HG03354 (cell line): Measurements from ENCODE around the gene ITGAL.
"Not testable (repeated sequence)": the region's sequence is repeated elsewhere in the genome, so short reads cannot be mapped to it uniquely, and the experiment has no call there.

ENCODE experiments used
- ATAC-seq: cut with Tn5 transposase; IDR thresholded peaks from one replicate; pipeline ENCODE4 v1.9.1; 2021; ENCODE audit warnings: mild to moderate bottlenecking; ENCODE audit not compliant: unreplicated experiment, poor library complexity, severe bottlenecking

The ITGAL gene

GRCh38 chr16:30472328-30472942, at the start of gene ITGAL:
Gene ITGAL (plus strand): TSS chr16:30472742. CDS start chr16:30472838, 96 bp downstream.
- peak; percentile 54 for ATAC-seq

GRCh38 chr16:30428055-30428454, 44.5 kb upstream of the ITGAL start:
- ATAC-seq: no peak

GRCh38 chr16:30429418-30429677, 43.2 kb upstream of the ITGAL start:
- peak; percentile 11 for ATAC-seq

GRCh38 chr16:30429678-30430427, 42.7 kb upstream of the ITGAL start, which contains the start of gene DCTPP1:
Gene DCTPP1 (minus strand): TSS chr16:30430030. CDS start chr16:30429980, 50 bp downstream.
- ATAC-seq: peak; percentile 96

- peak; percentile 6 for ATAC-seq
Measured at GRCh38 chr16:30430428-30430970, 42.0 kb upstream of the ITGAL start.

- ATAC-seq: no peak
Measured at GRCh38 chr16:30434852-30435251, 37.7 kb upstream of the ITGAL start.

GRCh38 chr16:30437511-30438046, 35.0 kb upstream of the ITGAL start:
- ATAC-seq: no peak

GRCh38 chr16:30438835-30439234, 33.7 kb upstream of the ITGAL start:
- ATAC-seq: no peak

GRCh38 chr16:30439720-30440348, 32.7 kb upstream of the ITGAL start:
- no peak for ATAC-seq

GRCh38 chr16:30443631-30444030, 28.9 kb upstream of the ITGAL start:
- ATAC-seq: no peak

GRCh38 chr16:30444231-30445148, 28.1 kb upstream of the ITGAL start:
- no peak for ATAC-seq

- ATAC-seq: no peak
Measured at GRCh38 chr16:30445149-30445407, 27.5 kb upstream of the ITGAL start.

GRCh38 chr16:30445408-30446202, 26.9 kb upstream of the ITGAL start, which contains the start of gene SEPHS2:
Gene SEPHS2 (minus strand): TSS chr16:30445874. CDS start chr16:30445727, 147 bp downstream.
- ATAC-seq: peak; percentile 88

- no peak for ATAC-seq
Measured at GRCh38 chr16:30446203-30446595, 26.3 kb upstream of the ITGAL start.

- ATAC-seq: no peak
Measured at GRCh38 chr16:30447512-30448226, 24.9 kb upstream of the ITGAL start.

- ATAC-seq: no peak
Measured at GRCh38 chr16:30449116-30449435, 23.5 kb upstream of the ITGAL start.

GRCh38 chr16:30452709-30453580, 19.6 kb upstream of the ITGAL start:
- ATAC-seq: not testable (repeated sequence)

- ATAC-seq: no peak
Measured at GRCh38 chr16:30456302-30456701, 16.2 kb upstream of the ITGAL start.
